ENCODE measurements around the gene FUZ. TPM values are rescaled to one million over a fixed set of nuclear protein-coding genes. Genes with fewer than 3 reads are reported as not detected.
A peak's percentile ranks its signal among the peaks of the same experiment; 100 is the strongest.

FUZ gene
- total RNA-seq, 1 donor from 2014 or later, result 25.8 TPM

DNA sequence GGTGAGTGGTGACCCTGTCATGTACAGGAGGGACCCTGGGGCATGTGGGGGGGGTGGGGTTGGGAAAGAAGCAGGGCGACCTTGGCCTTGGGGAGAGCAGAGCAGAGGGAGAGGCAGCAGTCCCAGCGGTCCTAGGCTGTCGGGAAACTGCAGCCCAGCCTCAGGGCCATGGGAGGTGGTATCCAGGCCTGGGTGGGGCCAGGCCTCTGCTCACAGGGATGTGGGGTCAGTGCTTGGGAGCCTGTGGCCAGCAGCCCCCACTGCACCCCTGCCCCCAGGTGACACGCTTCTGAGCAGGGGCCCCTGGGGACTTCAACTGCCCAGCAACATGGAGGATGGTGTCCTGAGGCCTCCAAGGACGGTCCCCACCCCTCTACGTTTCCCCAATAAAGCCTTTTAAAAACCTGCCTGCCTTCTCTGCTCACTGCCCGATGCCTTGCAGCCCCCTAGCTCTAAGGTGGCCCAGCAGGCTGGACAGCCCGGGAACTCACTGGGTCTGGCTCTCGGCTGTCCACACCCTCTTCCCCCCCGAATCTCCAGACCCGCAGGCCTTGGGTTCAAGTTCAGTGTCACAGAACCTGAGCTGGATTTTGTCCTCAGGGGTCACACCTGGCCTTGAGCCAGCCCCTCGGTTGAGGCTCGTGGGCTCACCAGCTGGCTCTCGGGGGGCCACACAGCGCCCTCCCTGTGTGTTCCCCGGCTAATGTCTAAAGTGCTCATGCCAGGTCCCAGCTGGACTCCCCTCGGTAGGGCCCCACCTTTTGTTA is 47.4 kb upstream of the FUZ start:
- Mint-ChIP-seq H3K27ac (peak overlapping the region; percentile 83), H3K9me3 (no peaks in the 10 kb centered on the region), H3K4me1 (peaks cover 12% of the 10 kb centered on the region), H3K36me3 (peaks cover 16% of the 10 kb centered on the region), H3K27me3 (ENCODE audit: low read depth) (no peaks in the 10 kb centered on the region), H3K4me3 (no peak overlapping the region)
- no peak for DNase-seq (ENCODE audit: low spot score in 2 of 2, unreplicated experiment in 2 of 2)
- TF ChIP-seq, protein P1, sequence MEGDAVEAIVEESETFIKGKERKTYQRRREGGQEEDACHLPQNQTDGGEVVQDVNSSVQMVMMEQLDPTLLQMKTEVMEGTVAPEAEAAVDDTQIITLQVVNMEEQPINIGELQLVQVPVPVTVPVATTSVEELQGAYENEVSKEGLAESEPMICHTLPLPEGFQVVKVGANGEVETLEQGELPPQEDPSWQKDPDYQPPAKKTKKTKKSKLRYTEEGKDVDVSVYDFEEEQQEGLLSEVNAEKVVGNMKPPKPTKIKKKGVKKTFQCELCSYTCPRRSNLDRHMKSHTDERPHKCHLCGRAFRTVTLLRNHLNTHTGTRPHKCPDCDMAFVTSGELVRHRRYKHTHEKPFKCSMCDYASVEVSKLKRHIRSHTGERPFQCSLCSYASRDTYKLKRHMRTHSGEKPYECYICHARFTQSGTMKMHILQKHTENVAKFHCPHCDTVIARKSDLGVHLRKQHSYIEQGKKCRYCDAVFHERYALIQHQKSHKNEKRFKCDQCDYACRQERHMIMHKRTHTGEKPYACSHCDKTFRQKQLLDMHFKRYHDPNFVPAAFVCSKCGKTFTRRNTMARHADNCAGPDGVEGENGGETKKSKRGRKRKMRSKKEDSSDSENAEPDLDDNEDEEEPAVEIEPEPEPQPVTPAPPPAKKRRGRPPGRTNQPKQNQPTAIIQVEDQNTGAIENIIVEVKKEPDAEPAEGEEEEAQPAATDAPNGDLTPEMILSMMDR (IDR thresholded peaks at IDR 0.05; ENCODE audit: unreplicated experiment), result no peak

DNA sequence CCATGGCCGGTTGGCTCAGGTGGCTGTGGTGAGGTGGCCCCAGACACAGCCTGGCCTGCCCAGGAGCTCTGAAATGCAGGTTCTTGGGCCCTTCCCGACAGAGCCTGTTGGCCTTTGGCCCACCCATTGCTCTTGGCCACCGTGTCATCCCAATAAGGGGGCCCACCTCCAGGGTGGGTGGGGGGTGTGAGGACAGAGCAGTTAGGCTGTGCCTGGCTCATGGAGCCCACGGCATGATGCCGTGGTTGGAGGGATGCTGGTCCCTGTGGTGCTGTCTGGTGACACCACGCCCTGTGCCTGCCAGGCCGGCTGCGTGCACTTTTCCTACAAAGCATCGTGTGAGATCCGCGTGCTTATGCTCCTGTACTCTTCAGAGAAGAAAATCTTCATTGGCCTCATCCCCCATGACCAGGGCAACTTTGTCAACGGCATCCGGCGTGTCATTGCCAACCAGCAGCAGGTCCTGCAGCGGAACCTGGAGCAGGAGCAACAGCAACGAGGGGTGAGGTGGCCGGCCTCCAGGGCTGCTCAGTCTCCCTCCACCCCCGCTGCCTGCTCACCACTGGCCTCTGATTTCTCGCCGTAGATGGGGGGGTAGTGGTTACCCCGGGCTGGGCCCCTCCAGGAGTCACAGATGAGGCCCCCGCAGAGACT is 46.7 kb upstream of the FUZ start:
- Mint-ChIP-seq H3K27me3 (ENCODE audit: low read depth) (no peaks in the 10 kb centered on the region), H3K36me3 (peaks cover 14% of the 10 kb centered on the region), H3K4me1 (peaks cover 6% of the 10 kb centered on the region), H3K27ac (peak overlapping the region; percentile 58), H3K9me3 (no peaks in the 10 kb centered on the region), H3K4me3 (no peak overlapping the region)
- TF ChIP-seq, protein P1 (IDR thresholded peaks at IDR 0.05; ENCODE audit: unreplicated experiment), result no peak
- no peak for DNase-seq (ENCODE audit: low spot score in 2 of 2, unreplicated experiment in 2 of 2)

DNA sequence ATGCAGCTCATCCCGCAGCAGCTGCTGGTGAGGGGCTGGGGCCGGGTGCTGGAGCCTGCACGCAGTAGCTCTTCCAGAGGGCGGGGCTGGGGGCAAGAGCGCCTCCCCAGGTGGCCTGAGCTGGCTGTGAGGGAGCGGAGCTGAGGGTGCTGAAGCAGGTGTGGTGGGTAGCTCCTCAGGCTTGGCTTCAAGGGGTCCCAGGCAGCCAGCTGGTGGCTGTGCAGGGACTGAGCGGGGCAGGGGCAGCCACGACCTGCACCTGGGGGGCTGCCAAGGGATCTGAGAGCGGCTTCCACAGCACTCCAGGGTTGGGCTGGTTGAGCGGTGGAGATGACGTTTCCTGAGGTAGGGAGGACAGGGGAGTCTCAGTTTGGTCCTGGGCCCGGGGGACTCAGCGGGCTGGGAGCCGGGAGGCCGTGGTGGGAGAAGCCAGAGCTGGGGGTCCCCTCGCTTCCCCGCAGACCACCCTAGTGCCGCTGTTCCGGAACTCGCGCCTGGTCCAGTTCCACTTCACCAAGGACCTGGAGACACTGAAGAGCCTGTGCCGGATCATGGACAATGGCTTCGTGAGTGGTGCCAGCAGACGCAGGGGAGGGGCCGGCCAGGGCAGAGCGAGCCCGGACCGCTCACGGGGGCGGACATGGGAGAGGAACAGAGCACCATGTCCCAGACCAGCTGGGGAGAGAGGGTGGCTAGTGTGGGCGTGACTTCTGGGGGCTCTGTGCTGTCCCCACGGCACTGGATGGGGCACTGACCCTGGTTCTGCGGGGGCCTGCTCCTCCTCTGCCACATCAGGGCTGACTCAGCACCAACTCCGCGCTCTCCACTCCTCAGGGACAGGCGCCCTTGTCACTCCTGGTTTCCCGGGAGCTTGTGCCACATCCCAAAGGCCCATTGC is 45.2 kb upstream of the FUZ start:
- Mint-ChIP-seq H3K4me3 (no peak overlapping the region), H3K4me1 (peaks cover 10% of the 10 kb centered on the region), H3K27me3 (ENCODE audit: low read depth) (no peaks in the 10 kb centered on the region), H3K9me3 (no peaks in the 10 kb centered on the region), H3K36me3 (peaks cover 12% of the 10 kb centered on the region), H3K27ac (peak overlapping the region; percentile 6)
- TF ChIP-seq, protein P1 (IDR thresholded peaks at IDR 0.05; ENCODE audit: unreplicated experiment), result no peak
- DNase-seq (ENCODE audit: low spot score in 2 of 2, unreplicated experiment in 2 of 2), result no peak

DNA sequence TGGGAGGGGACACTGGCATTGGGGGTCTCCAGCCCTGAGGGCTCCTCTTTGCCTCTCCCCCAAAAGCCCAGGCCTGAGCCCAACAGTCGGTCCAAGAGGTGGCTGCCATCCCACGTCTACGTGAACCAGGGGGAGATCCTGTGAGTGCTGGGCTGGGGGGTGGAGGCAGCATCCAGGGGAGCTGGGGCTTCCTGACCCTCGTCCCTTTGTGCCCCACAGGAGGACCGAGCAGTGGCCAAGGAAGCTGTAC is 44.7 kb upstream of the FUZ start:
- peaks cover 9% of the 10 kb centered on the region for H3K36me3 Mint-ChIP-seq
- no peaks in the 10 kb centered on the region for H3K9me3 Mint-ChIP-seq
- H3K27me3 Mint-ChIP-seq (ENCODE audit: low read depth), result no peaks in the 10 kb centered on the region
- no peak for DNase-seq (ENCODE audit: low spot score in 2 of 2, unreplicated experiment in 2 of 2)
- H3K4me1 Mint-ChIP-seq, result peaks cover 12% of the 10 kb centered on the region
- TF ChIP-seq, protein P1 (IDR thresholded peaks at IDR 0.05; ENCODE audit: unreplicated experiment), result no peak
- H3K27ac Mint-ChIP-seq, result no peak overlapping the region
- H3K4me3 Mint-ChIP-seq, result no peak overlapping the region

DNA sequence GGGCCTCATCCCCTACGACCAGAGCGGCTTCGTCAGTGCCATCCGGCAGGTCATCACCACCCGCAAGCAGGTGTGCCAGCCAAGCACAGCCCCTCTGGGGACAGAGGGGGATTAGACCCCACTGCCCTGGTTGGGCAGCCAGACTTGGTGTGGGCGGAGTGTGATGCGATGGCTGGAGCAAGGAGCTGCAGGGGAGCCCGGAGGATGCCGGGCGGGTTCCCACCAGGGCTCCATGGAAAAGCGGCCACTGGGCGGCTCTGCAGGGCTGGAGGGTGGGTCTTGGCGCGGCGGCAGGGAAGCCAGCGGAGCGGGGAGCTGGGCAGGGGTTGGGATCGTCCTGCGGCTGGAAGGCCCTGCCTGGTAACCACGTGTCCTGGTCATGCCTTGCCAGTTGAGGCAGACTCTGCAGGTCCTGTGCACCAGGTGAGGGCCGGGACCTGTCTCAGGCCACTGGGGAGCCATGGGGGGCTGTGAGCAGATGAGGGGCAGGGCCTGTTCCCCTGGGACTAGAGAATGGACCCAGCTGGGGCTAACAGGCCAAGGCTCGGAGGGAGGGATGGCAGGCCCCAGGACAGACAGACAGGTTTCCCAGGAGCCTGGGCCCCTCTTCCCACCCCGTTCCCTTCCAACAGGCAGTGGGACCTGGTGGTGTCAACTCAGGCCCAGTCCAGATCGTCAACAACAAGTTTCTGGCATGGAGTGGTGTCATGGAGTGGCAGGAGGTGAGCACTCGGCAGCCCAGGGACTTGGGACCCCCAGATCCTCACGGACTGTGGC is 44.2 kb upstream of the FUZ start:
- no peak for DNase-seq (ENCODE audit: low spot score in 2 of 2, unreplicated experiment in 2 of 2)
- Mint-ChIP-seq H3K27ac (no peak overlapping the region), H3K36me3 (peaks cover 9% of the 10 kb centered on the region), H3K4me1 (peaks cover 17% of the 10 kb centered on the region), H3K27me3 (ENCODE audit: low read depth) (no peaks in the 10 kb centered on the region), H3K9me3 (no peaks in the 10 kb centered on the region), H3K4me3 (no peak overlapping the region)
- TF ChIP-seq, protein P1 (IDR thresholded peaks at IDR 0.05; ENCODE audit: unreplicated experiment), result no peak

All from mesothelial cell of epicardium (in vitro differentiated cells).